HG02678 (cell line): Measurements from ENCODE around the gene ZNF561.
"Not testable (repeated sequence)": the region's sequence is repeated elsewhere in the genome, so short reads cannot be mapped to it uniquely, and the experiment has no call there.

Experiments
- ATAC-seq: cut with Tn5 transposase; IDR thresholded peaks from one replicate; pipeline ENCODE4 v1.9.1; 2021; ENCODE audit warnings: mild to moderate bottlenecking, moderate library complexity; ENCODE audit not compliant: unreplicated experiment

The ZNF561 gene

GRCh38 chr19:9621156-9622037 is at the start of gene ZNF561:
TSS of gene ZNF561 (minus strand) at chr19:9621232. CDS start at chr19:9619456, 1,776 bp downstream.
- ATAC-seq: peak; percentile 83

- no peak for ATAC-seq
These were observed 47.5 kb upstream of the ZNF561 start for GRCh38 chr19:9668544-9668943.

DNA sequence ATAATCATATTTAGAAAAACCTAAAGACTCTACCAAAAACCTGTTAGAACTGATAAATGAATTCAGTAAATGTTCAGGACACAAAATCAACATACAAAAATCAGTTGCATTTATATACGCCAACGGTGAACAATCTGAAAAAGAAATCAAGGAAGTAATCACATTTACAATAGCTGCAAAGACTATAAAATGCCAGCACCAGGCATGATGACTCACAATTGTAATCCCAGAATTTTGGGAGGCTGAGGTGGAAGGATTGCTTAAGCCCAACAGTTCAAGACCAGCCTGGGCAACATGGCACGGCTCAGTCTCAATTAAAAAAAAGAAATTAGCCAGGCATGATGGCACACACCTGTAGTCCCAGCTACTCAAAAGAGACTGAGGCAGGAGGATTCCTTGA is 46.9 kb upstream of the ZNF561 start:
- no peak for ATAC-seq

DNA sequence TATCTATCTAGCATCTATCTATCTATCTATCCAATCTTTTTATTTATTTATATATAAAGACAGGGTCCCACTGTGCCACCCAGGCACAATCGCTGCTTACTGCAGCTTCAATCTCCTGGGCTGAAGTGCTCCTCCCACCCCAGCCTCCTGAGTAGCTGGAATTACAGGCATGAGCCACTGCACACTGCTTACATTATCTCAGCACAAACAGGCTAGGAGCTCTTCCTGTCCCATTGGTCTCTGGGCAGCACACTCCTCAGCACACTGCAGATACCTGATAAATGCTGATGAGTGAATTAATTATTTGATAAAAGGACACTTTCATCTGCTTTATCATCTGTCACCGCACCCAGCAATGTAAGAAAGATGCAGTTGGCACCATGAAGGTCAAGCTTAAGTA is 37.7 kb upstream of the ZNF561 start:
- ATAC-seq: no peak

DNA sequence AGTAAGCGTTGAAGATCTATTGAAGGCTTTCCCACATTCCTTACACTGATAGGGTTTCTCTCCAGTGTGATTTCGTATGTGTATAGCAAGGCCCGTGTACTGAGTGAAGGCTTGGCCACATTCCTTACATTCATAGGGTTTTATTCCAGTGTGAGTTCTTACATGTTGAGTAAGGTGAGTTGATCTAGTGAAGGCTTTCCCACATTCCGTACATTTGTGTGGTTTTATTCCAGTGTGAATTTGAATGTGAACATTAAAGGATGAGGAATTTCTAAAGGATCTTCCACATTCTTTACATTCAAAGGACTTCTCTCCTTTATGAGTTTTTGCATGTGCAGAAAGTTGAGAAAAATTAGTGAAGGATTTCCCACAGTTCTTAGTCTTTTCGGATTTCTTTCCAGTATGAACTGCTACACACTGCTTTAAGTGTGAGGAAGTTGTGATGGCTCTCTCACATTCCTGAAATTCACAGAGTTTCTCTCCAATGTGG is 32.1 kb upstream of the ZNF561 start:
- ATAC-seq: not testable (repeated sequence)

- not testable (repeated sequence) for ATAC-seq
These were observed 30.4 kb upstream of the ZNF561 start for GRCh38 chr19:9651464-9651863.

- no peak for ATAC-seq
These were observed 29.3 kb upstream of the ZNF561 start for GRCh38 chr19:9650345-9650744.

DNA sequence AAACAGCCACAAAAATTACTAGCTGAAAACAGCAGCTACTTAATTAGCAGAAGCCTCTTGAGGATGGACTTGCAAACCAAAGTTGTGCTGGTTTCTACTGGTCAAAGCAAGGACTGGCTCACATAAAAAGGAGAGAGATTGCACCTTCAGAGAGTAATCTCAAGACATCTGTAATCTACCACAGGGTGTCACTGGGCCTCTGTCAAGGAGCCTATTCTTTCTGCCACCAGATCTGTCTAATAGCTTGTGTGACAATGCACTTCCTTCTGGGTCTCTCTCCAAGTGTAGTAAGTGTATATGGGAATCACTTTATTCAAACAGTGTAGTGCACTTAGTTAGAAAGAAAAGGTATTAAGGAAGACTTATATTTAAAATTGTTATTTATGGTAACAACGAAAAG is 24.4 kb upstream of the ZNF561 start:
- ATAC-seq: no peak

- no peak for ATAC-seq
These were observed 23.4 kb upstream of the ZNF561 start for GRCh38 chr19:9644472-9644871.

DNA sequence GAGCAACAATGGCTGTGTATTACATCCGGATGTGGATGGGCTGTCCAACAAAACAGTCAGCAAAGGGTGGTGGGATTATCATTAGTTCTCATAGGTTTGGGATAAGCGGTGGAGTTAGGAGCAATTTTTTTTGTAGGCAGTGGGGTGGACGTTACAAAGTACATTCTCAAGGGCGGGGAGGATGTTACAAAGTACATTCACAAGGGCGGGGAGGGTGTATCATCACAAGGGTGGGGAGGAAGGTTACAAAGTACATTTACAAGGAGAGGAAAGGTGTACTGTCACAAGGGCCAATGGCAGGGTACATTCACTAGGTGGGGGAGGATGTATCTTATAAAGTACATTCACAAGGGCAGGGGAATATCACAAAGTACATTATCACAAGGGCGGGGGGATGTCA is 20.8 kb upstream of the ZNF561 start:
- no peak for ATAC-seq

DNA sequence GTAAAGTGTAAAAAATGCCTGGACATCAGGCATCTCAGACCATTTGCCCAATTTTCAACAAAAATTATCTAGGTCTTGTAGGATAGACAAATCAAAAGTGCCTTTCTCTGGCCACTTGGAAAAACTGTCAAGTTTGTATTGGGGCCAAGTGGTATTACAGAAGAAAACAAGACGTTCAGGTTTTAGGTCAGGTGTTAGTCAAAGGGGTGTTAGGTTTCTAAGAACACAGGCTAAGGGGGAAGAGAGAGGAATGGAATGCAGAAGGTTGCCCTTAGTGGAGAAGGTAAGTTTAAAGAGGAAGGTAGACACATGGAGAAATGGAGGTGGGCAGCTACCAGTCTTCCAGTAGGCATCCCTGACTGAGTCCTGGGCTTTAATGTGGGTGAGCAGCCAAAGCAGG is 19.9 kb upstream of the ZNF561 start:
- no peak for ATAC-seq

GRCh38 chr19:9636018-9636417 is 15.0 kb upstream of the ZNF561 start:
- no peak for ATAC-seq

DNA sequence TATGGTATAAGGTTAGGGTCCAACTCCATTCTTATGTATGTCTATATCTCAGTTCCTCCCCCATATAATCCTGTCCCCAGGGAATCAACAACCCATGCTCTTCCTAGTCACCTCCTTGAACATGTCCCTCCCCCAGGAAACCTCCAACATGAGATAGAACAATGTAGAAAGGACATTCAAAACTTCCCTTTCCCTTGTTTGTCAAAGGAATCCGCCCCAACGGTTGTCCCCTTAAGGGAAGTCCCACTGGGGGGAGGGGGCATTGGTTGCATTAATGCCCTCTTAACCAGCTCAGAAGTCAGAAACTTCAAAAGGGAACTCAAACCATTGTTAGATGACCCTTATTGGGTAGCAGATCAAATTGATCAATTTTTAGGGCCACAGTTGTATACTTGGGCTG is 6.8 kb upstream of the ZNF561 start:
- no peak for ATAC-seq

DNA sequence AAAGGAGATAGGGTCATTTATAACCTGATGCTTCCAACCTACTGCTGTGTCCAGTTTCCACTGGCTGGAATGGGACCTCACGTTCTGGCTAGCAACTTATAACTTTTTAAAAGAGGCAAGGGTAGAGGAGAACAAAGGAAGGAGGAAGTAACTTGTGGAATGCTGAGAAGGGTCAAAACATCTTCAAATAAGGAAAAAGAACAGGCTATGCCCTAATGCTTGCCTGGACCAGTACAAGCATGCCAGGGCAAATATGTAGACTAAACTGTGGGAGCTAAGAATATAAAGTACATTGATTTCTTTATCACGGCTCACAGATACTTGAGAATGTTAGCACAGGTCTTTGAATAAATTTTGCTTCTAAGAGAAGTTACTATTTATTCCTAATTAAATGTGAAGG is 1.5 kb upstream of the ZNF561 start:
- ATAC-seq: no peak

GRCh38 chr19:9620842-9621155 is 233 bp downstream of the ZNF561 start:
- ATAC-seq: no peak

DNA sequence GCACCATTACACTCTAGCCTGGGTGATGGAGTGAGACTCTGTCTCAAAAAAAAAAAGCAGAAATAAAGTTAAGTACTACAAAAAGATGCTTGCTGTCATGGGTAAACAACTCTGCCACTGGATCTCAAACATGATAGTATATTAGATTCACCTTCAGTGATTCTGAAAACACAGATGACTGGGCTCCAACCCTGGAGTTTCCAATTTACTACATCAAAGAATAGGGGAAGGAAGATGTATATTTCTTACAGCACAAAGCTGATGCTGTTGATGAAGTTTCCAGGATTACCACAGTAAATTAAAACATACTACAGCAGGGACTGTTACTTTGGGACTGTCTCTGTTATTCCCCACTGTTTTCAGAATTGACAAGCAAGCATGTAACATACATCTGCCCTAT is 5.2 kb downstream of the ZNF561 start:
- no peak for ATAC-seq

- ATAC-seq: no peak
These were observed 10.4 kb downstream of the ZNF561 start for GRCh38 chr19:9610484-9611113.

DNA sequence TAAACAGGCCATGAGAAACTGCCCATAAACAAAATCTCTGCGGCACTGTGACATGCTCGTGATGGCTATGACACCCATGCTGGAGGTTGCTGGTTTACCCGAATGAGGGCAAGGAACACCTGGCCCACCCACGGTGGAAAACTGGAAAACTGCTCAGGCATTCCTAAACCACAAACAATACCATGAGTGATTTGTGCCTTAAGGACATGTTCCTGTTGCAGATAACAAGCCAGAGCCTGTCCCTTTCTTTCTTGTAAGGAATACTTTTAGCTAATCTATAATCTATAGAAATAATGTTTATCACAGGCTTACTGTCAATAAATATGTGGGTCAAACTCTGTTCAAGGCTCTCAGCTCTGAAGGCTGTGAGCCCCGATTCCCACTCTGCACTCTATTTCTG is 12.1 kb downstream of the ZNF561 start:
- no peak for ATAC-seq

GRCh38 chr19:9597027-9597426 is 24.0 kb downstream of the ZNF561 start:
- ATAC-seq: no peak

- no peak for ATAC-seq
These were observed 34.3 kb downstream of the ZNF561 start for GRCh38 chr19:9586764-9587163.

DNA sequence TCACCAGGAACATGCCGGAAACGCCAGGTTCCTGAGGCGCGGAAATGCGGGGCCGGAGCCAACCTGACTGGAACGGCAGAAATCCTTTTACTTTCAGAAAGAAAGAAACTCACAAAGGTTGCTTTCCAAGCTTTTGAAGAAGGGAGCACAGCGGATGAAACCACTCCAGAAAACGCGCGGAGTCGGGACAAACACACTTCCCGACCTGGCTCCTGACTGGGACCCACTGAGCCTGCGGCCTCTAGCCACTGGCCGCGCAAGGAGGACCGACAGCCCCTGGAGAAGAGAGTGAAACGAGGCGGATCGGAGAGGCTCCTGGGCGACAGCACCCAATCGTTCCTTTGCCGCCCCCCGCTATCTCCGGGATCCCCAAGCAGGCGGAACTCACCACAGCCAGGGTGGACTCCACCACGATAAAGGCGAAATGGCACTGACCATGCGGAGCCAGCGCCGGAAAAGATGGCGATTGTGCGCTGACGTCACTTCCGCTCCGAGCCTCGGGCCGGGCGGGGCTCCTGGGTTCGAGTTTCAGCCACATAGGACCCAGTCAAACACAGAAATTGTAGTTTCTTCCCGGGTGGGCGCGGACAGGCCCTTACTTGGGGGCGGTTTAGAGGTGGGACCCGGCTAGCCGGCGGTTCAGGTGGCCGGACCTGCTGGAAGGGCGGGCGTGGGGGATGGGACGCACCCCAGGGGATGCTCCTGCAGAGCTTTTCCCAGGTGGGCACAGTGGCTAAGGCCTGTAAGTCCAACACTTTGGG is 36.8 kb downstream of the ZNF561 start, which contains the start of gene ZNF121:
Gene ZNF121 (minus strand): TSS at position 432 of the 761 bp plus-strand sequence. CDS start 16,407 bp downstream, outside the sequence.
- ATAC-seq: peak; percentile 94
